IMR-90 (cell line): Measurements from ENCODE around the gene PNMA8B. TPM values are rescaled to one million over a fixed set of nuclear protein-coding genes. Genes with fewer than 3 reads are reported as not detected.

Source experiments
- ATAC-seq: fragments of 200-7000 bp; cut with Tn5 transposase; 2 replicates; pipeline ENCODE4 v1.9.1; 2020; ENCODE audit warnings: low read depth, mild to moderate bottlenecking, moderate library complexity
- BruUV-seq: library from RNA; stranded (reverse); fragments of 400-500 nt; replicated peaks from 2 replicates; lab custom pipeline; 2021; lab: Mats Ljungman, UMichigan
- CTCF ChIA-PET: fragments of 300-600 bp; formaldehyde crosslinking; extraction: SDS; loops from one replicate; lab custom pipeline; 2021; ENCODE audit warnings: antibody characterized with exemption; lab: Yijun Ruan, JAX
- POLR2A ChIA-PET: fragments of 300-600 bp; sonication (Branson Sonifier 250); formaldehyde crosslinking; loops from one replicate; lab custom pipeline; 2022; ENCODE audit warnings: antibody characterized with exemption; ENCODE audit not compliant: unreplicated experiment; lab: Charles Lee
- DNase-seq: peaks from one replicate; pipeline ENCODE4 v3.0.0; 2013
- H2AFZ ChIP-seq: replicated peaks from 2 replicates; pipeline ENCODE3; 2013; ENCODE audit warnings: low read length, mild to moderate bottlenecking; ENCODE audit not compliant: poor library complexity
- H2AK5ac ChIP-seq: 2 replicates; pipeline ENCODE4 v1.6.1; 2013; ENCODE audit warnings: low read depth, low read length, inconsistent platforms
- H2AK9ac ChIP-seq: replicated peaks from 2 replicates; pipeline ENCODE3; 2013; ENCODE audit warnings: mild to moderate bottlenecking, low read depth, low read length, moderate library complexity; ENCODE audit not compliant: poor library complexity
- H2BK120ac ChIP-seq: 2 replicates; pipeline ENCODE4 v1.6.1; 2013; ENCODE audit warnings: low read depth, low read length, inconsistent platforms
- H2BK15ac ChIP-seq: 3 replicates; pipeline ENCODE4 v1.6.1; 2013; ENCODE audit warnings: low read depth, low read length, inconsistent platforms
- H2BK20ac ChIP-seq: 2 replicates; pipeline ENCODE4 v1.6.1; 2013; ENCODE audit warnings: low read depth, mild to moderate bottlenecking, inconsistent platforms, low read length, moderate library complexity
- H2BK5ac ChIP-seq: 2 replicates; pipeline ENCODE4 v1.6.1; 2013; ENCODE audit warnings: mild to moderate bottlenecking, low read depth, low read length, inconsistent platforms; ENCODE audit not compliant: poor library complexity, severe bottlenecking
- H3K14ac ChIP-seq: replicated peaks from 2 replicates; pipeline ENCODE4 v1.6.1; 2013; ENCODE audit warnings: low read depth, low read length, inconsistent platforms
- H3K18ac ChIP-seq: 2 replicates; pipeline ENCODE4 v1.6.1; 2013; ENCODE audit warnings: low read depth, low read length, control low read depth
- H3K23ac ChIP-seq: 2 replicates; pipeline ENCODE4 v1.6.1; 2013; ENCODE audit warnings: low read depth, low read length, inconsistent platforms
- H3K27ac ChIP-seq: 2 replicates; pipeline ENCODE4 v1.5.1; 2013; ENCODE audit warnings: mild to moderate bottlenecking, control low read depth, low read length; ENCODE audit not compliant: insufficient read depth
- H3K27me3 ChIP-seq: 2 replicates; pipeline ENCODE4 v1.6.1; 2013; ENCODE audit warnings: low read length; ENCODE audit not compliant: control insufficient read depth, insufficient read depth
- H3K36me3 ChIP-seq: 2 replicates; pipeline ENCODE4 v1.6.1; 2013; ENCODE audit warnings: low read length, mixed read lengths; ENCODE audit not compliant: control insufficient read depth, insufficient read depth
- H3K4ac ChIP-seq: 2 replicates; pipeline ENCODE4 v1.6.1; 2013; ENCODE audit warnings: low read depth, low read length, inconsistent platforms
- H3K4me1 ChIP-seq: 2 replicates; pipeline ENCODE4 v1.6.1; 2013; ENCODE audit warnings: low read length, mixed read lengths; ENCODE audit not compliant: control insufficient read depth, insufficient read depth
- H3K4me2 ChIP-seq: 2 replicates; pipeline ENCODE4 v1.6.1; 2013; ENCODE audit warnings: low read depth, mild to moderate bottlenecking, control low read depth, low read length, moderate library complexity
- H3K4me3 ChIP-seq: 2 replicates; pipeline ENCODE4 v1.5.1; 2013; ENCODE audit warnings: low read depth, mild to moderate bottlenecking, control low read depth, low read length, moderate library complexity; ENCODE audit not compliant: insufficient read depth
- H3K56ac ChIP-seq: 2 replicates; pipeline ENCODE4 v1.6.1; 2013; ENCODE audit warnings: low read length, inconsistent platforms; ENCODE audit not compliant: insufficient read depth; ENCODE audit errors: extremely low read depth
- H3K79me1 ChIP-seq, 2 experiments: 2 replicates each; pipeline ENCODE4 v1.6.1; 2013; ENCODE audit warnings: low read length in 2 of 2, inconsistent platforms in 1 of 2, low read depth in 1 of 2
- H3K9ac ChIP-seq: 2 replicates; pipeline ENCODE4 v1.6.1; 2013; ENCODE audit warnings: low read depth, low read length, control low read depth
- H3K9me1 ChIP-seq: 2 replicates; pipeline ENCODE4 v1.6.1; 2013; ENCODE audit warnings: low read length, inconsistent platforms; ENCODE audit not compliant: insufficient read depth
- H3K9me3 ChIP-seq: 2 replicates; pipeline ENCODE4 v1.6.1; 2013; ENCODE audit warnings: low read length; ENCODE audit not compliant: control insufficient read depth, insufficient read depth
- H4K20me1 ChIP-seq: 2 replicates; pipeline ENCODE4 v1.6.1; 2013; ENCODE audit warnings: low read length, inconsistent platforms; ENCODE audit not compliant: insufficient read depth
- H4K5ac ChIP-seq: 2 replicates; pipeline ENCODE4 v1.6.1; 2013; ENCODE audit warnings: mild to moderate bottlenecking, low read depth, low read length, control low read depth
- H4K8ac ChIP-seq, 2 experiments: 2 replicates each; pipeline ENCODE4 v1.6.1; 2013; ENCODE audit warnings: low read depth in 2 of 2, low read length in 2 of 2, control low read depth in 1 of 2, inconsistent platforms in 1 of 2
- H4K91ac ChIP-seq: 2 replicates; pipeline ENCODE4 v1.6.1; 2013; ENCODE audit warnings: low read depth, low read length, inconsistent platforms; ENCODE audit not compliant: insufficient read depth
- CEBPB ChIP-seq: IDR thresholded peaks from 2 replicates; pipeline ENCODE4 v1.6.1; 2012; ENCODE audit warnings: low read depth, low read length, improper control_type of control experiment
- CHD1 ChIP-seq: IDR thresholded peaks from 2 replicates; pipeline ENCODE4 v1.6.1; 2012; ENCODE audit warnings: low read depth, low read length, improper control_type of control experiment
- FOS ChIP-seq: fragments of 150-350 bp; IDR thresholded peaks from 2 replicates; pipeline ENCODE4 v1.6.1; 2016; ENCODE audit warnings: low read depth, low read length
- MAZ ChIP-seq: IDR thresholded peaks from 2 replicates; pipeline ENCODE4 v1.6.1; 2012; ENCODE audit warnings: low read depth, mild to moderate bottlenecking, low read length, improper control_type of control experiment, moderate library complexity, borderline replicate concordance
- NFE2L2 ChIP-seq: fragments of 150-350 bp; IDR thresholded peaks from 2 replicates; pipeline ENCODE4 v1.6.1; 2016; ENCODE audit warnings: low read depth, mild to moderate bottlenecking, low read length
- RAD21 ChIP-seq: IDR thresholded peaks from 2 replicates; pipeline ENCODE4 v1.6.1; 2012; ENCODE audit warnings: low read length, improper control_type of control experiment
- SMC3 ChIP-seq: fragments of 150-350 bp; IDR thresholded peaks from 2 replicates; pipeline ENCODE4 v1.6.1; 2016; ENCODE audit warnings: low read depth, mild to moderate bottlenecking, antibody characterized with exemption, low read length, moderate library complexity
- WGBS, 2 experiments: methylation state at CpG; one replicate each; pipeline versions ENCODE4 v1.1.5 to v1.1.7; 2013; ENCODE audit warnings: missing lambda C conversion rate in 2 of 2; ENCODE audit not compliant: insufficient read length in 1 of 2; ENCODE audit errors: extremely low coverage in 2 of 2; 5-methylcytosine and 5-hydroxymethylcytosine counted together
- dilution Hi-C: fragments of 300-500 bp; cut with HindIII; formaldehyde crosslinking; loops from one replicate; pipeline ENCODE4 v1.14.3; 2018; ENCODE audit warnings: low sequenced_read_pairs; ENCODE audit not compliant: unreplicated experiment
- in situ Hi-C: fragments of 300-500 bp; cut with MboI; formaldehyde crosslinking; loops from 3 replicates; pipeline ENCODE4 v1.14.3; 2019; ENCODE audit warnings: low sequenced_read_pairs, inconsistent platforms, mixed read lengths
- intact Hi-C: fragments of 100-400 bp; cut with micrococcal nuclease; formaldehyde crosslinking; loops from 2 replicates; pipeline ENCODE4 v1.10.0; 2022
- polyA plus RNA-seq, 3 experiments: library from polyadenylated mRNA; depleted of rRNA; stranded (reverse); fragments of >200 nt; gene quantifications; 2 replicates each; pipeline ENCODE4 v1.2.3, GENCODE V29; 2012; ENCODE audit warnings: low replicate concordance in 1 of 3
- total RNA-seq: library from RNA; depleted of rRNA; stranded (reverse); fragments of >200 nt; gene quantifications from 2 replicates; pipeline ENCODE4 v1.2.3, GENCODE V29; 2012
- TF ChIP-seq, protein P1 (sequence below): conservative IDR thresholded peaks from 2 replicates; pipeline ENCODE4 v1.5.1; 2012; ENCODE audit warnings: mild to moderate bottlenecking, low read depth, low read length, improper control_type of control experiment
- TF ChIP-seq, protein P2 (sequence below): fragments of 150-350 bp; IDR thresholded peaks from 2 replicates; pipeline ENCODE4 v1.6.1; 2016; ENCODE audit warnings: low read depth, mild to moderate bottlenecking, low read length, moderate library complexity, borderline replicate concordance

Gene PNMA8B
- total and polyA plus RNA-seq, 2 of the 4 experiments (the other 2 are of a cell fraction), result 0.12 to 0.18 TPM

- Histone ChIP-seq H3K4ac (no peak overlapping the region), H3K14ac (no peak overlapping the region), H4K8ac (no peak overlapping the region), H2AFZ (peak overlapping the region; percentile 64), H2AK5ac (peak overlapping the region; percentile 21; the same call in 1 of the 2 replicates), H3K4me2 (no peak overlapping the region; the same call in 1 of the 2 replicates), H4K5ac (no peak overlapping the region), H3K27ac (no peak overlapping the region), H3K27me3 (peaks cover 11% of the 10 kb centered on the region; the same call in 1 of the 2 replicates), H3K4me3 (no peak overlapping the region), H3K56ac (no peak overlapping the region), H3K9ac (no peak overlapping the region), H3K23ac (no peak overlapping the region), H2BK120ac (no peak overlapping the region), H2BK20ac (no peak overlapping the region), H4K20me1 (no peaks in the 10 kb centered on the region), H3K79me1 (no peaks in the 10 kb centered on the region), H2AK9ac (peak overlapping the region; percentile 50), H3K18ac (no peak overlapping the region), H3K36me3 (no peaks in the 10 kb centered on the region), H3K9me3 (no peaks in the 10 kb centered on the region), H2BK15ac (no peak overlapping the region), H4K91ac (no peak overlapping the region), H3K9me1 (no peaks in the 10 kb centered on the region), H3K4me1 (no peaks in the 10 kb centered on the region), H2BK5ac (no peak overlapping the region)
- TF ChIP-seq MAZ (0 out of 2 replicates have a peak, but pooled peaks have one; percentile 16), CHD1 (no peak; the same call in 1 of the 2 replicates), RAD21 (peak; percentile 91), FOS (no peak), SMC3 (peak; percentile 89), CEBPB (no peak), NFE2L2 (no peak)
- TF ChIP-seq, protein P1, sequence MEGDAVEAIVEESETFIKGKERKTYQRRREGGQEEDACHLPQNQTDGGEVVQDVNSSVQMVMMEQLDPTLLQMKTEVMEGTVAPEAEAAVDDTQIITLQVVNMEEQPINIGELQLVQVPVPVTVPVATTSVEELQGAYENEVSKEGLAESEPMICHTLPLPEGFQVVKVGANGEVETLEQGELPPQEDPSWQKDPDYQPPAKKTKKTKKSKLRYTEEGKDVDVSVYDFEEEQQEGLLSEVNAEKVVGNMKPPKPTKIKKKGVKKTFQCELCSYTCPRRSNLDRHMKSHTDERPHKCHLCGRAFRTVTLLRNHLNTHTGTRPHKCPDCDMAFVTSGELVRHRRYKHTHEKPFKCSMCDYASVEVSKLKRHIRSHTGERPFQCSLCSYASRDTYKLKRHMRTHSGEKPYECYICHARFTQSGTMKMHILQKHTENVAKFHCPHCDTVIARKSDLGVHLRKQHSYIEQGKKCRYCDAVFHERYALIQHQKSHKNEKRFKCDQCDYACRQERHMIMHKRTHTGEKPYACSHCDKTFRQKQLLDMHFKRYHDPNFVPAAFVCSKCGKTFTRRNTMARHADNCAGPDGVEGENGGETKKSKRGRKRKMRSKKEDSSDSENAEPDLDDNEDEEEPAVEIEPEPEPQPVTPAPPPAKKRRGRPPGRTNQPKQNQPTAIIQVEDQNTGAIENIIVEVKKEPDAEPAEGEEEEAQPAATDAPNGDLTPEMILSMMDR, result peak; percentile 94
- TF ChIP-seq, protein P2, sequence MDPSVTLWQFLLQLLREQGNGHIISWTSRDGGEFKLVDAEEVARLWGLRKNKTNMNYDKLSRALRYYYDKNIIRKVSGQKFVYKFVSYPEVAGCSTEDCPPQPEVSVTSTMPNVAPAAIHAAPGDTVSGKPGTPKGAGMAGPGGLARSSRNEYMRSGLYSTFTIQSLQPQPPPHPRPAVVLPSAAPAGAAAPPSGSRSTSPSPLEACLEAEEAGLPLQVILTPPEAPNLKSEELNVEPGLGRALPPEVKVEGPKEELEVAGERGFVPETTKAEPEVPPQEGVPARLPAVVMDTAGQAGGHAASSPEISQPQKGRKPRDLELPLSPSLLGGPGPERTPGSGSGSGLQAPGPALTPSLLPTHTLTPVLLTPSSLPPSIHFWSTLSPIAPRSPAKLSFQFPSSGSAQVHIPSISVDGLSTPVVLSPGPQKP, result no peak
- intact Hi-C loops (loop anchor here (1.0 to 5.0 kb wide), 3 partner anchors 12 to 217 kb away; partner anchors contain the start of genes FKRP and STRN4), dilution Hi-C loops (no loop called here), in situ Hi-C loops (loop anchor here (10.0 kb wide), 1 partner anchor 135 kb away; the partner anchor contains the start of gene DACT3)
- WGBS, 2 experiments, result 13% methylated on average over 2 of the region's 13 CpGs; no CpG with 5 or more reads in 1 of the 2 experiments
- DNase-seq (peak; percentile 54), ATAC-seq (peak; percentile 90)
- ChIA-PET CTCF (interaction anchor here (0.9 to 1.6 kb wide), 4 partner anchors 8 to 14 kb away, joined by 3 to 4 read pairs (median 4); no protein-coding TSS in a partner anchor), POLR2A (no interaction called here)
- BruUV-seq, result no TSS peak
Observed at GRCh38 chr19:46529622-46530451, 34.2 kb upstream of the PNMA8B start.
